Measurements from ENCODE around the gene SV2C. TPM values are rescaled to one million over a fixed set of nuclear protein-coding genes. Genes with fewer than 3 reads are reported as not detected.
A peak's percentile ranks its signal among the peaks of the same experiment; 100 is the strongest.
"Not testable (repeated sequence)": the region's sequence is repeated elsewhere in the genome, so short reads cannot be mapped to it uniquely, and the experiment has no call there.

The SV2C gene
- polyA plus RNA-seq, 3 donors: 0.06 to 0.21 (median 0.13) TPM

GRCh38 chr5:76199336-76200318 is 116.4 kb downstream of the SV2C start:
- DNase-seq: peak; percentile 36

DNA sequence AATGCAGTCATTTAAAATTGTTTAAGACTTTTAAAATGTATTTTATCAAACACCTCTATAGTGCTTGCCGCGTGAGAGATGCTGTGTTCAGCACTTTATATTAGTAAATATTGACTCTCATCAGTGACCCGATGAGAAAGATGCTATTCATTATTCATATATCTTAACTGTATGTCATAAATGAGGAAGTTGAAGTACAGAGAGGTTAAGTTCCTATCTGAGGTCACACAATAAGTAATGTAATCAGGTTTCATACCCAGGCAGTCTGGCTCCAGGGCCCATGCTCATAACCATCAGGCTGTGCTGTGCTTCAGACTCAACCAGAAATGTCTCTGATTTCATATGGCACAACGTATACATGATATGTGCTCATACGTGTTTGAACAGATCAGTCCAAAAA is 119.0 kb downstream of the SV2C start:
- no peak for DNase-seq

- DNase-seq: no peak
Observed at GRCh38 chr5:76204191-76204590, 121.0 kb downstream of the SV2C start.

DNA sequence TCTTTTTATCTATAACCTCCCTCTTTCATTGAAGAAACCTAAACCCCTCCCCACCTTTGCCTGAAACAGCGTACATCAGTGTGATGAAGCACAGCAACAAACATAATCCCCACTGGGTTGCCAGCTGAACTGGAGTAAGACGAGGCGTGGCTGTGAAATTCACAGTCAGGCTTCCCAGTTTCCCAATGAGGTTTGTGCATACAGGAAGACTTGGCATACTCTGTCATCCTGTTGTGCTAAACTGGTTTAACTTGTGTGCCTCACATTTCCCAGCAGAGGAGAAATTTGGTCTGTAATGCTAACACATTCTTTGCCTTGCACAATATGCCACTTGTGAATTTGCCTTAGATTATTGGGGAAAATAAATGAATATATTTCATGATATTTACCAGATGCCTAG is 121.5 kb downstream of the SV2C start:
- DNase-seq: no peak

DNA sequence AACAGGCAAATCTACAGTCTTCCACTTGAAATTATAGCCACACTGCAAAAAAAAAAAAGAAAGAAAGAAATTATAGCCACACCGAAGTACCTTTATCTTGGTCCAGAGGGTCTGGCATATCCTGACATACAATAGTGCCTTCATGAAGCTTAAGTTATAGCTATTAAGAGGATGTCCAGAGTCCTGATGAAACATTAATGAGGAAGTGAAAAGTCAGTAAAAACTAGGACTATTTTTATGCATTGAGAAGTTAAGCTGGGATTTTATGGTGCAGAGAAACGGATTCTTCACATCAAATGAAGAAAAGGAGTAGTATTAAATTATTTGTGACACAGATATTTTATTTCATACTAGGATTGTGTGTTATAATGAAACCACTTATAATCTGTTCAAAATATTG is 123.9 kb downstream of the SV2C start:
- DNase-seq: no peak

DNA sequence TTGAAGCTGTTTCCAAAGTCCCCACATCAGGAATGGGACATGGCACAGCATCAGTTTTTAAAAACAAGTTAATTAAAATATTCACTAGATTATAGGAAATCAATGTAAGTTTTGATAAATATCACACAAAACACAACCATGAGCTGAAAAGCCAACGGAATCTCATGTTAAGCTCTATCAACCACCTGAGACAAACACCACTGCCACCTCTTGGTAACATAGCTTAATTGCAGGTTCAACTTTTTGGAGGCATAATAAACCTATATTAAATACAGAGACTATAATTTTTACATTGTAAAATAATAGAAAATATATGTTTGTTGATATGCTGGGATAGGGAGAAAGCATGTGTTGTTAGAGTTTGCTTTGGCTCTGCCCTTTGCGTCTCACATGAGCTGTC is 126.1 kb downstream of the SV2C start:
- no peak for DNase-seq

DNA sequence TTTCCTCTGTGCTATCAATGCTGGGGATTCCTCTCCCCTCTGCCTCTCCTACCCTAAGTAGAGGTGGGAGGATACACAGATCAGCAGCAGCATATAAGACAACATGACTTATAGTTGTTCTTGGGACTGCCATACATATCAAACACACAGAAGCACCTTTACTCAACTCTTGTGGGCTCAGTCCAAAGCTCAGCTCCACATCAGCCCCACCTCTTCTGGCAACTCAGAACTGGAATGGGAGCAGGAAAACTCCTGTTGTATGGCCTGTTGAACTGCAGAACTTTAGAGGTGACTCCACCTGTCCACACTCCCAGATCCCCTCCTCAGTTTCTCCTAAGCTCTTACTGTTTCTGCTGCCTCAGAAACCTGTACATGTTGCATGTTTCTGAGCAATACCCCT is 127.8 kb downstream of the SV2C start:
- DNase-seq: no peak

GRCh38 chr5:76213858-76214257 is 130.7 kb downstream of the SV2C start:
- DNase-seq: no peak

DNA sequence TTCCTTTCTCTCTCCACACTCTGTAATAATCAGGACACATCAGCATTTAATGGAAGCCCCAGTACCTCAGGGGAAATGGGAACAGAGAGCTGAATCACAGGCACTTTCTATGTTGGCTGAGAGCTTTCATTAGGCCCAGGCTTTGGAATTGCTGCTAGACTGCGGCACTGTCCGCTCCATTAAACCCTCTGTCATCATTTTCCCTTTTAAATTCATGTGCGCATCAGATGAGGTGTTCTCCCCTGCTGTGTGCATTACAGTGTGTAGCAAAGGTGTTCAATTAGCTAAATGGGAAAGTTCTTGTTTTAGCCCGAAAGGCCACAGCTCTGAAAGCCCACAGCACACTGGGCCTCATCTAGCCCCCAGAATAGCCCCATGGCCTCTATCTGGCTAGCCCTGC is 133.6 kb downstream of the SV2C start:
- DNase-seq: no peak

- no peak for DNase-seq
Observed at GRCh38 chr5:76219636-76220035, 136.5 kb downstream of the SV2C start.

DNA sequence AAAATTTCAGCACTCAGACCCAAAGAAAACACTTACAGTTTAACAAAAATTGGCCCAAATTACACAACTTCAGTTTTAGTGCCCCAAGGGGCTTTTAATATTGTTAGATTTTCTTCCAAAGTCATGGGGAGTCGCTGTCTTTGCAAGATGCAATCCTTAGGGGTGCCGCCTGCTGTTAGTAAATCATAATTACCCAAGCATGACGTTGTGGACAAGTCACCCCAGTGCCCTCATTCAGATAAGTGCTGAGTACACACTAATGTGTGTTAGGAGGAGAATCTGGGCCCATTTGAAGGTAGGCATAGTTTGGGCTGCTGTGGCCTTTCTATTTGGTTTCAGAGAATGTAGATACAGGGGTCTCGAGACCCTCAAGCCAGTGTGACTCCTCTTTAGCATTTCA is 138.1 kb downstream of the SV2C start:
- no peak for DNase-seq

GRCh38 chr5:76222318-76222717 is 139.1 kb downstream of the SV2C start:
- no peak for DNase-seq

- no peak for DNase-seq
Observed at GRCh38 chr5:76223696-76224095, 140.5 kb downstream of the SV2C start.

- DNase-seq: no peak
Observed at GRCh38 chr5:76224898-76225297, 141.7 kb downstream of the SV2C start.

DNA sequence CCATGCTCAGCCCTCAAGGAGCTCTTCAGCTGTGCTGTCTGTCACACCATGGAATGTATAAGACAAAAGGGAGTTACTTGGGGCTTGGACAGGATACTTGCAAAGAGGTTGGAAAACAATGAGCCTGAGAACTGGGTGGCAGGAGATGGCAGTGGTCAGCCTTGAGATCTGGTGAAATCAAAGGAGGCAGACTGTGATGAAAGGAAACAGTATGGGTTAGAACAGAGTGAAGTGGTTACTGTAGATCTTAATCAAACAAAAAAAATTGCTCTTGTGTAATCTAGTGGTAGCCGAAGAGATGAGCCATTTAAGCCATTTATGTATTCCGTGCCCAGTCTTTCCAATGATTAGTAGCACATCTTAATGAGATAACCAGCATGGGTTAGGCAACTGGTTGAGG is 142.2 kb downstream of the SV2C start:
- DNase-seq: no peak

DNA sequence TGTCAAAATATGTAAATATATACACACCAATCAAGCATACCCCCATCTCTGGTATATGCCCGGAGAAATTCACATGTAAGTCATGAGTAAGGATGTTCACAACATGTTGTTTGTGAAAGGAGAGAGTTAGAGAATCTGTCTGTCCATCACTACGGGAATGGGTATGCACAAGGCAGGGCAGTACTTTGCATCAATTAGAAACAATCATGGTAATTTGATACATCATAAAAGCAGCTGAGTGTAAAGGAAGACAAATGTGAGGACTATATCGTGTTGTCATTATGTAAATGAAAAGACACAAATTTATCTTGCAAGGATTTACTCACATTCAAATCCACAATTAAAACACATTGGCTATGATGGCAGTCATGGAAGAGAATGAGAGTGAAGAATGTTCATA is 146.7 kb downstream of the SV2C start:
- DNase-seq: no peak

- DNase-seq: no peak
Observed at GRCh38 chr5:76230711-76231285, 147.6 kb downstream of the SV2C start.

- DNase-seq: no peak
Observed at GRCh38 chr5:76234665-76235064, 151.5 kb downstream of the SV2C start.

DNA sequence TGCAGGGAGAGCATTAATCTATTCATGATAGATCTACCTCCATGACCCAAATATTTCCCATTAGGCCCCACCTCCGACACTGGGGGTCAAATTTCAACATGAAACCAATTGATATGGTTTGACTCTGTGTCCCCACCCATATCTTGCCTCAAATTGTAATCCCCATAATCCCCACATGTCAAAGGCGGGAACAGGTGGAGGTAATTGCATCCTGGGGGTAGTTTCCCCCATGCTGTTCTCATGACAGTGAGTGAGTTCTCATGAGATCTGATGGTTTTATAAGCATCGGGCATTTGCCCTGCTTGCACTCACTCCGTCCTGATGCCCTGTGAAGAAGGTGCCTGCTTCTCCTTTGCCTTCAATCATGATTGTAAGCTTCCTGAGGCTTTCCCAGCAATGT is 153.5 kb downstream of the SV2C start:
- no peak for DNase-seq

DNA sequence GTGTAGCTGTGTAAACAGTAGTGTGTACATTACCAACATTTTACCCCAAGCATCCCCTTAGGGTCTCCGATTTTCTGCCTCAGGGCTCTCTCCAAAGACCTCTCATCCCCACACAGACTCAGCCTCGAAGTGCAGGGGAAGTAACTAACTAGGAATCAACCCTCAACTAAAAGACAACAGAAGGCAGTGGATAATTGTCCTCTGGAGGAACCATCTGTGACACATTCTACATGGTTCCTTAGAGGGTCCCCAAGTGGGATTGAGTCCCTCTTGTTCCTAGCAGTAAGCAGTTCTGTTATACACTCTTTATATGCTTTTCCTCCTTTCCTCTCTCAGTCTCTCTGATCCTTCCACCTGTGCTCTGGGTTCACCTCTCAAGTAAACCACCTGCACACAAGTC is 157.2 kb downstream of the SV2C start:
- DNase-seq: no peak

DNA sequence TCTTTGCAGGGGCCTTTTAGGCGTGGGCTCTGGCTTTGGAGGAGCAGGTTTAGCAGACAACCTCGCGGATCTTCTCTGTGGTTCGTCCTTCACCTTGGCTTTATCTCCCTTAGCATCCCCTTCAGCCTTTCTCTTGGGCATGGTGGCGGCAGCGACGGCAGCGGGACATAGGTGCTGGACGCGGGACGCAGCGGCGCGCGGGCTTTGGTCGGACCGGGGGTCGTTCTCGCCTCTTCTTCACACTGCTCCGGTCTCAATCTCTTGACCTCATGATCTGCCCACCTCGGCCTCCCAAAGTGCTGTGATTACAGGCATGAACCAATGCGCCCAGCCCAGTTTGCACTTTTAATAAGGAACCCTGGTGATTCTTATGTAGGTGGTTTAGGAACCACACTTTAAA is 159.0 kb downstream of the SV2C start:
- not testable (repeated sequence) for DNase-seq

DNA sequence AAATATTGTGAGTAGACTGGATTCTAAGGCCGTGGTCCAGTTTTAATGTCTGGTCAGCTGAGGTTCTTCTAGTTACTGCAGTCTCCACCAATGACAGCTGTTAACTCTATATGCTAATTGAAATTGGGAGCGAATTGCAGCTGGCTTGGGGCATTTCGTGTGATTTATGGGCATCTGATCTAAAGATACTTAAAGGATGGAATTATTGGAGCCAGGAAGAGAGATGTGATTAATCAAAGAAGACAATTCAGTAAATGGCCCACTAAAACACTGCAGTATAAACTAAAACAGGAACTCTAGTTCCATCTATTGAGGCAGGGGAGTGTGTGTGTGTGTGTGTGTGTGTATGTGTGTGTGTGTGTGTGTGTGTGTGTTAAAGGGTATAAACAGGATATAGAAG is 162.4 kb downstream of the SV2C start:
- DNase-seq: peak; percentile 40

DNA sequence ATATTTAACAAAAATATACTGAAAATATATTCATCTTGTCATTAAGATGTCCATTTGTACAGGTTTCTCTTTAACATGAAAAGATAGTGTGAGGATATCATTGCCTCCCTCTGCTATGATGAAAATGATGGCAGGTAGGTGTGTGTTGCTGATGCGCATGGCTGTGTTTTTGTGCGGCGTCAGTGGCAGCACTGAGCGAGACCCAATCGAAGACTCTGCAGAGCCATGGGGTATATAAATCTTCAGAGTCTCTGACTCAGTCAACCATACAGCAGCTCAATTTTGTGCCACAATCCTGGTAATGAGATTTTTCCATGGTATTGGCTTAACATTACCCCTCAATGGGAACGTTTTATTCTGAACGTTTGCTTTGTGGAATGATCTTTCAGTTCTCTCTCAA is 166.4 kb downstream of the SV2C start:
- no peak for DNase-seq

GRCh38 chr5:76250463-76250862 is 167.3 kb downstream of the SV2C start:
- no peak for DNase-seq

Measured in renal pelvis (tissue), 4 donors.